GM21360 (cell line): Measurements from ENCODE around the gene C11orf98.
A peak's percentile ranks its signal among the peaks of the same experiment; 100 is the strongest.
"Not testable (repeated sequence)": the region's sequence is repeated elsewhere in the genome, so short reads cannot be mapped to it uniquely, and the experiment has no call there.

ENCODE experiments used
- ATAC-seq: cut with Tn5 transposase; IDR thresholded peaks from one replicate; pipeline ENCODE4 v1.9.1; 2021; ENCODE audit warnings: mild to moderate bottlenecking, moderate library complexity; ENCODE audit not compliant: unreplicated experiment

C11orf98 gene

DNA sequence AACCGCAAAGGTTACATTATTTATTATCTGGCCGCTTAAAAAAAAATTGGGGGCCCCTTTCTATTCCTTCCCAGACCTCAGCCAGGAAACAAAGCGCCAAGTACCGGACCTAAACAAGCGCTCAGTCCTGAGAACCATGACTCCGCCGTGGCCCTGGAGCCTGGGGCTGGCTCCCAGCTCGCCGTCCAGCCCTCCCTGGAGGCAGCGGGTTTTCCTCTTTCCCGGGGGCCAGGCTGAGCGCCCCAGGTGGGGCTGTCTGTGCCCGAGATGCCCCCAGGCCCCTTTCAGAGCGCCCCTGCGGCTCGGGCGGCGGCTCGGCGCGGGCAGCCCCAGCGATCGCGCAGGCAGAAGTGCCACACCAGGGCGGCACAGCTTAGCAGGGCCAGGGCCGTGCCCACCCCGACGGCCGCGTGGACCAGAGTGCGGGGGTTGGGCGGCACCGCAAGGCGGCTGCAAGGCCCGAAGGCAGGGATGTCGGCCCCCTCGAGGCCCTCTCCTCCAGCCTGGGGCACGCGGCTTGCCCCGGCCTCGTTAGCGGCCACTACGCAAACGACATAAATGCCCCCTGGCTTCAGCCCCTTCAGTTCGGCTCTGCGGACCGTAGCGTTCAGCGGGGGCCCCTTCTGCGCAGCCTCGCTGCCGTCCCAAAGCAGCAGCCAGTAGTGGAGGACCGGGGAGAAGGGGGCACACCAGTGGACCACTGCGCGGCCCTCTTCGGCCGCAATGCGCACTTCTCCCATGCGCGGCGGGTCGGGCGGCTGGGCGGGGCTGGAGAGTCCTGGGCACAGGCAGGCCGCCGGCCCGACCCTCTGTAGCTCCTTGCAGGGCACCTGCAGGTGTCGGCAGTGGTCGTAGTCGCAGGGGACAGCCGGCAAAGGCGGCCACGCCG lies 22.7 kb upstream of the C11orf98 start:
- ATAC-seq, result no peak

DNA sequence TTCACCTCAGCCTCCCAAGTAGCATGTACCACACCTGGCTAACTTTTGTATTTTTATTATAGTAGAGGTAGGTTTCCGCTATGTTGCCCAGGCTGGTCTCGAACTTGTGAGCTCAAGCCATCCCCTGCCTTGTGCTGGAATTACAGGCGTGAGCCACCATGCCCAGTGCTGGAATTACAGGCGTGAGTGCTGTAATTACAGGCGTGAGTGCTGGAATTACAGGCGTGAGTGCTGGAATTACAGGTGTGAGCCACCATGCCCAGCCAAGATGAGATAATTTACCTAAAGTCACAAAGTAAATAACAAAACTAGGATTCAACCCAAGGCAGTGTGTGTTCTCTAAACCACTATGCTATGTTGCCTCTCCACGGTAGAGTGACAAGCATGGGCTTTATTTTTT lies 17.5 kb upstream of the C11orf98 start:
- no peak for ATAC-seq

DNA sequence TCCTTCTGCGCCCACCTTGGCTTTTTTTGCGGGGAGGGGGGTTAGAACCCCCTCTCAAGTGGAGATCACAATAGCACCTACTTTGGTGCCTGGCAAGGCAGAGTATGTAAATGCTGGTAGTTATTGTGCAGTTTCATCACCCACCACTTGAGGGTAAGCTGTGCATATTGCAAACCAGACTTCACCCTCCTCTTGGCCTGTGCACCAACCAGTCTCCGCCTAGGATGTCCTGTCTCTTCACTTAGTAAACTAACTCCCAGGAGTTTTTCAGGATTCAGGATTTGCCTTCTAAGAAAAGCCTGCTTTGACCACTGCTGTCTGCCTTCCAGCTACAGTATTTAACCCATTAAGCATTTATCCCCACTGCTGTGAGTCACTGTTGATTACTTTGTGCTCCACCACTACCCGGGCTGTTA lies 15.8 kb upstream of the C11orf98 start:
- ATAC-seq, result no peak

DNA sequence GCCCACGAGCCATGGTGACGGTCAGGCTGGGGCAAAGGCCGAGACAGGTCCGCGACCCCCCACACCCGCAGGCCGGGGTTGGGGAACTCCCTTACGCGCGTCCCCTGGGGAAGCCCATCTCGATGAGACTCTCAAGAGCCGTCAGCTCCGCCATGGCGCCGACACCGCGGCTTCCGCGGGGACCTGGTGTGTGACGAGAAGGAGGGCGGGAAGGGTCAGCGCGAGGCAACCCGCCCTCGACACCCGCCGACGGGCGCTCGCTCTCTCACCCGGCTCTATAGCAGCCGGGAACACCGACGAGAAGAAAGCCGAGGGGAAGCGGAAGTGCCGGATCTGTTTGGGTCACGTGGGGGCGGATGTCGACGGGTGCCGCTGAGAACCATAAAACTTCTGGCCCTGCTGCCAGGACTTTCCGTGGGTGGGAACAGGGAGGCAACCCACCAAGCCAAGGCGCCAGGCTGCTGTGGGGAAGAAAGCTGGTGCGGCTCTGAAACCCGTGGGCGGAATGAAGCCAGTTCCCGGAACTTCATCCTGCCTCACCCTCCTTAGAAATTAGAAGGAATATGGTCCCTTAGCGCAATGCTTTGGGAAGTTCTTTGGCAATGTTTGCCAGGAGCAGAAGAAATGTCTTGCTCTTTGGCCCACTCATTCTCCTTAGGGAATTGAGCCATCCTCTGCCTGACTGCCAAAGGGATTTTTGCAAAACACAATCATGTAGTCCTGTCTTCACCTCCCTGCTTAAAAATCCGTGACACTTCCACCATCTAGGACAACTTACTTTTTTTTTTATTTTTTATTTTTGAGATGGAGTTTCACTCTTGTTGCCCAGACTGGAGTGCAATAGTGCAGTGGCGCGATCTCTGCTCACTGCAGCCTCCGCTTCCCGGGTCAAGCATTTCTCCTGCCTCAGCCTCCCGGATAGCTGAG lies 14.0 kb upstream of the C11orf98 start, which contains the start of gene UBXN1:
TSS of gene UBXN1 (minus strand) at position 304 of the 927 bp plus-strand sequence. CDS start at position 154, 150 bp downstream.
- ATAC-seq, result peak; percentile 65

DNA sequence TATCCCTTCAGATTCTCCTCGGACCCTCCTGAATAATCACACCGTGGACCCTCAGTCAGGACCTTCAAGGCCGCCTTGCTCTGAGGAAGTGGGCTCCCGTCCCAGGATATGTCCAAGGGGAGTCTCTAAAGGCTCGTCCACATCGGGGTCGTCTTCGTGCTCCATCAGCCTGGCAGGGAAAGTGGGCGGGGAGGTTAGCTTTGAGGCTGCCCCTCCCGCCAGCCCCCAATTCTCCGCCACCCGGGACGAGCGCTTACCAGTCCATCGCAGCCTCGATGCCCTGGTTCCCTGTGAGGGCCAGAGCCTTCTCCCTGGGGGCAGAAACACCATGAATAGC lies 13.4 kb upstream of the C11orf98 start:
- ATAC-seq, result no peak

DNA sequence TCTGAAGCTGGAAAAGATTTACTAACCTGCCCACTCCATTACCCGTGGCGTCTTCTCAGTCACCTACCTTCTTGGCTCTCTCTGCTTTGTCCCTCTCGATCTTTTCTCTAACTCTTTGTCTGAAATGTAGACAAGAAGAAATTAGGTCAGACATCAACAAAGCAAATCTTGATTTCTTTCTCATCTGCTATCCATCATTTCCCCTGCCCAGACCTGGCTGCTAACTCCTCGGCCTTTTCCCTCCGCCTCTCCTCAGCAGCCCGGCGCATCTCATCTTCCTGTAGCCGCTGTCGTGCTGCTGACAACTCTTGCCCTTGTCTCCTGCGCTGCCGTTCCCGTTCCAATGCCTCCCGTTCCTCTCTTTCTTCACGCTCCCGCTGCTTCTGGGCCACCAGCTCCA lies 12.7 kb upstream of the C11orf98 start:
- ATAC-seq, result no peak

DNA sequence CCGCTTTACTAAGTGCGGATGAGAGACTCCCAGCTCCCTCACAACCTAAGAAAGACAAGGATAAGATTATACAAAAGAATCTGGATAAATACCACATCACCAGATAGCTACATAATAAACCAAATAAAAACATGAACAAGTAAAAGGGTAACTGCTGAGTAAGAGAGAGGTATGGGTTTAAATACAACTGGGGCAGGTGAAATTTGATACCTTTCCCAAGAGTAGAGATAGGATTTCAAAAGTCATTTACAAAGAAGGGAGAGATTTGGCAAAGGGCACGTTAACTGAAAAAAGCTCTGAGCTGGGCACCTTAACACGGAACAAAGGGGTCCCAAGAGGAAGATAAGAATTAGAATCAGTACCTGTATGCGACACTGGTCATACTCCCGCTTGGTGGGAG lies 12.1 kb upstream of the C11orf98 start:
- no peak for ATAC-seq

DNA sequence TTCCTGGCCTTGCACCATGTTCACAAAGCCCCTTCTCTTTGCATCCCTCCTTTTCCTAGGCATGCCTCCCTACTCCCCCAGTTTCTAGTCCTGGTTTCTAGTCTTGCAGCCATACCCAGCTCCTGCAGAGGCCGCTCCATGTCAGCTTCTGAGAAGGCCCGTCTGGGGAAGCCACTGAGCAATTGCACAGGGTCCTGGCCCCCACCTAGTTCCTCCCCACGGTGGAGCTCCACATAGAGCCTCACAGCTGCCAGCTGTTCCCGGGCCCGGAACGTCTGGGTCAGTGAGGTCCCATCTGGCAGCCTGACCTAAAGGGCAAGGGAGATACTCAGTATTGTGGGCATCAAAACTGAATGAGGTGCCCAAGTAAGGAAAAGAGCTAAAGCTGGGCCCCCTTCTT lies 11.7 kb upstream of the C11orf98 start:
- no peak for ATAC-seq

DNA sequence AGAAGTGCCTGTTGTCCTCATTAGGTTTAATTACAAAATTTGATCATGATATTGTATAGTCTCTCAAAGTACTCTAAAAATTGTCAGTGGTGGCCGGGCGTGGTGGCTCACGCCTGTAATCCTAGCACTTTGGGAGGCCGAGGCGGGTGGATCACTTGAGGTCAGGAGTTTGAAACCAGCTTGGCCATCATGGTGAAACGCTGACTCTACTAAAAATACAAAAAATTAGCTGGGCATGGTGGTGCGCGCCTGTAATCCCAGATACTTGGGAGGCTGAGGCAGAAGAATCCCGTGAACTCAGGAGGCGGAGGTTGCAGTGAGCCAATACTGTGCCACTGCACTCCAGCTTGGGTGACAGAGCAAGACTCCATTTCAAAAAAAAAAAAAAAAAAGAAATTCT lies 10.4 kb upstream of the C11orf98 start:
- not testable (repeated sequence) for ATAC-seq

DNA sequence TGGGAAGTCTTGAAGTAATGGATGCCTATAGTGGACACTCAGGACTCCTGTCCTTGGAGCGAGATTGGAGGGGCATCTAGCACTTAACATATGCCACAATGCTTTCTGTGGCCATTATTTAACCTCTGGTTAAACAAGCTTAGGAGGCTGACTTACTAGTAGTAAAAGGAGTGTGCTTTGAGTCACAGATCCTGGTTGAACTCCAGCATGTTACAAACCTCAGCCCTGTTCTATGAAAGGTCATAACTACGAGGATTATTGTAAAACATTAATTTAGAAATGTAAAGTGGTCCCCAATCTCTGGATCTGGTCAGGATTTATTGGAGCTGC lies 8.2 kb upstream of the C11orf98 start:
- ATAC-seq, result no peak

DNA sequence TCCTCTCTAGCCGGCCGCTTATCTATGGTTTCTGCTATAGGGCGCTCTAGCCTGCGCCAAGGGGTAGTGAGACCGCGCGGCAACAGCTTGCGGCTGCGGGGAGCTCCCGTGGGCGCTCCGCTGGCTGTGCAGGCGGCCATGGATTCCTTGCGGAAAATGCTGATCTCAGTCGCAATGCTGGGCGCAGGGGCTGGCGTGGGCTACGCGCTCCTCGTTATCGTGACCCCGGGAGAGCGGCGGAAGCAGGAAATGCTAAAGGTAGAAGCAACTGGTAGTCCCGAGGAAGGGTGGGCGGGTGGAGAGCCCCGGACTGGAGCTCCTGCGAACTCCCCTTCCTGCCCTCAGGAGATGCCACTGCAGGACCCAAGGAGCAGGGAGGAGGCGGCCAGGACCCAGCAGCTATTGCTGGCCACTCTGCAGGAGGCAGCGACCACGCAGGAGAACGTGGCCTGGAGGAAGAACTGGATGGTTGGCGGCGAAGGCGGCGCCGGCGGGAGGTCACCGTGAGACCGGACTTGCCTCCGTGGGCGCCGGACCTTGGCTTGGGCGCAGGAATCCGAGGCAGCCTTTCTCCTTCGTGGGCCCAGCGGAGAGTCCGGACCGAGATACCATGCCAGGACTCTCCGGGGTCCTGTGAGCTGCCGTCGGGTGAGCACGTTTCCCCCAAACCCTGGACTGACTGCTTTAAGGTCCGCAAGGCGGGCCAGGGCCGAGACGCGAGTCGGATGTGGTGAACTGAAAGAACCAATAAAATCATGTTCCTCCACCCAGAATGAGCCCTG lies 6.8 kb upstream of the C11orf98 start, which contains the start of the genes LBHD1 and UQCC3:
TSS of gene LBHD1 (minus strand) at position 660 of the 782 bp plus-strand sequence. CDS start 2,236 bp downstream, outside the sequence.
TSS of gene UQCC3 (plus strand) at position 66 of the 782 bp plus-strand sequence. CDS start at position 139, 73 bp downstream.
- peak; percentile 52 for ATAC-seq

DNA sequence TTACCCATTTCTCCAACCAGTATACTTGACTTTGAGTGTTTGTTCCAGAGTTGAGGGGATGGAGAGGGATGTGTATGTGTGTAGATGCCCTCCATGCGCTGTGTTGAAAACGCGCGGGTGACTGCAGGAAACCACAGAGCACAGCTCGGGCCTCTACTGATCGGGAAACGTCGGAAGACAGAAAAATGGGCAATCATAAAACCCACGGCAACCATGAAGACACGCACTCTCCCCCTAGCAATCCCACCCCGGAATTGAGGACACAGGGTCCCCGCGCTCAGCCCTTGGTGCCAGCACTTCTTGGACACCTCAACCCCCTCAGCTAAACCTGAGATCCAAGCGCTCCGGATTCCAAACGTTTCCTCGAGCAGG lies 6.2 kb upstream of the C11orf98 start:
- ATAC-seq, result no peak

DNA sequence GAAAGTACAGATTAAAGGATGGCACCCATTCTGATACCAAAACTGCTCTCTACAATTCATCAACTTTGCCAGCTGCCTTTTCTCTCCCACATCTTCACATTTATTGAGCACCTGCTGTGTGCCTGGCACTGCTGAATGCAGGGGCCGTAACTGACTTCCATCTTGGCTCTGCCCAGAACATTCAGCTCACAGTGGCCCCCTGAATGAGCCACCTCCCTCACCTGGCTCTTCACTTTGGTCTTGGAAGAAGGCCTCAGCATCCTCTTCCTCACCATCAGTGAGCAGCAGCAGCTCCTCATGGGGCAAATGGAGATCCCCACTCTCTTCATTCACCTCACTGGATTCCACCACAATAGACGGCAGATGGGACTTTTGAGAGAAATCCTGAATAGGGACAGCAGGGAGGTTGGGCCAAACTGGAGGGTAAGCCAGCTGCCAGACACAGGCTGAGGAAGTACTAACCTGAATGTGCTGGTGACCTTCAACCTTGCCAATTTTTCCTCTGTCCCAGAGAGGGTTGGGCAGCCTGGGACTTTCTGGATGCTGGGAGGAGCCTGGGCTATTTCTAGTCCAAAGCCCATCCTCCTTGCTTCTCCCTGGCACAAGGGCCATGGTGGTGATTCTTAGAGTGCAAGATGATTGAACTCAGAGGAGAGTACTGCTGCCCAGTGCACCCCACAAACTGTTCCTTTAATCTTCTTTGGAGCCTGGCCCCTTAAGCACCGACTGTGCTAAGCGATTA lies 4.6 kb upstream of the C11orf98 start:
- no peak for ATAC-seq

DNA sequence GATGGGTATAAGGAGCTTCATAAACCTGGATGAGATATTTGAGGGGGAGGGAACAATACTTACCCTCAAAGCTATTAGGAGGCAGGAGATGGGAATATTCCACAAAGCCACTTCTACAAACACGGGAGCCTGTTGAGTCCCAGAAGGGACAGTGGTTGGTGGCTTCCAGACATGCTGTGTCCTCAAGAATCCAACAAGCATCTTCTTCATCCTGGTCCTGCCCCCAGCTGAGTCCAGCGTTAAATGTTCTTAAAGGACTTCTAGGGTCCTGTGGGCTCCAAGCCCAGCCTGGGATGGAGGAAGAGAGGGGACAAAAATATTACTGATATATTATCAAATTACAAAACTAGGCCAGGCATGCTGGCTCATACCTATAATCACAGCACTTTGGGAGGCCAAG lies 2.5 kb upstream of the C11orf98 start:
- no peak for ATAC-seq

DNA sequence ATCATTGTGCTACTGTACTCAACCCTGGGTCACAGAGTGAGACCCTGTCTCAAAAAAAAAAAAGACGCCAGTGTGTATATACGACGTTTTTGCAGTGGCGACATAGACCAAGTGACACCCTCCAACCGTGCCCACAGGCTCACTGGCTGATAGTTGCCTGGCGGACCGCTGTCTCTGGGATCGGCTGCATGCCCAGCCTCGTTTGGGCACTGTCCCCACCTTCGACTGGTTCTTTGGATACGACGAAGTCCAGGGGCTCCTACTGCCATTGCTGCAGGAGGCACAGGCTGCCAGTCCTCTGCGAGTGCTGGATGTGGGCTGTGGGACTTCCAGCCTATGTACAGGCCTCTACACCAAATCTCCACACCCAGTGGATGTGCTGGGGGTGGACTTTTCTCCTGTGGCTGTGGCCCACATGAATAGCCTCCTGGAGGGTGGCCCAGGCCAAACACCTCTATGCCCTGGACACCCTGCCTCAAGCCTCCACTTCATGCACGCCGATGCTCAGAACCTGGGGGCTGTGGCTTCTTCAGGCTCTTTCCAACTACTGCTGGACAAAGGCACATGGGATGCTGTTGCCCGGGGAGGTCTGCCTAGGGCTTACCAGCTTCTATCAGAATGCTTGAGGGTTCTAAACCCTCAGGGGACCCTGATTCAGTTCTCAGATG lies 1.4 kb upstream of the C11orf98 start:
- ATAC-seq, result no peak

DNA sequence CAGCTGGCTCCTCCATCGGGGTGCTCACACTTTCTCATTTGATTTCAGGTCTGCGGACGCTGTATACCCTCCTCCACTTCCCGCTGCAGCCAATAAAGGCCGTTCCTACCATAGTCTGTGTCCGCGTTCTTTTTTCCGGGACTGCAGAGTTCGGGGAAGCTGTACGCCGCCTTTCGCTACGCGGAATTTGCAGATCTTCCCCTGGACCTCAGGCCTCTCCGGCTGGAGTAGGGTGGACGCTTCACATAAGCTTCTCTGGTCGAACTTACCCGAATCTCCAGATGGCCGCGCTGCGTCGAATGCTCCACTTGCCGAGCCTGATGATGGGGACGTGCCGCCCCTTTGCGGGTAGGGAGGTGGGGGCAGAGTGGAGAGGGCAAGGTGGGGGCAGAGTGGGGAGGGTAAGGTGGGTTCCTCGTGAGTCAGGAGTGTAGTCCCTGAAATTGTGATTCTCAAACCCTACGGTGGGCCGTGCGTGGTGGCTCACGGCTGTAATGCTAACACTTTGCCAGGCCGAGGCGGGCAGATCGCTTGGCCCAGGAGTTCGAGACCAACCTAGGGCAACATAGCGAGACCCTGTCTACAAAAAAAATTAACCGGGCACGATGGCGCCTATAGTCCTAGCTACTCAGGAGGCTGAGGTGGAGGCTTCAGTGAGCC lies 719 bp upstream of the C11orf98 start:
- peak; percentile 13 for ATAC-seq

DNA sequence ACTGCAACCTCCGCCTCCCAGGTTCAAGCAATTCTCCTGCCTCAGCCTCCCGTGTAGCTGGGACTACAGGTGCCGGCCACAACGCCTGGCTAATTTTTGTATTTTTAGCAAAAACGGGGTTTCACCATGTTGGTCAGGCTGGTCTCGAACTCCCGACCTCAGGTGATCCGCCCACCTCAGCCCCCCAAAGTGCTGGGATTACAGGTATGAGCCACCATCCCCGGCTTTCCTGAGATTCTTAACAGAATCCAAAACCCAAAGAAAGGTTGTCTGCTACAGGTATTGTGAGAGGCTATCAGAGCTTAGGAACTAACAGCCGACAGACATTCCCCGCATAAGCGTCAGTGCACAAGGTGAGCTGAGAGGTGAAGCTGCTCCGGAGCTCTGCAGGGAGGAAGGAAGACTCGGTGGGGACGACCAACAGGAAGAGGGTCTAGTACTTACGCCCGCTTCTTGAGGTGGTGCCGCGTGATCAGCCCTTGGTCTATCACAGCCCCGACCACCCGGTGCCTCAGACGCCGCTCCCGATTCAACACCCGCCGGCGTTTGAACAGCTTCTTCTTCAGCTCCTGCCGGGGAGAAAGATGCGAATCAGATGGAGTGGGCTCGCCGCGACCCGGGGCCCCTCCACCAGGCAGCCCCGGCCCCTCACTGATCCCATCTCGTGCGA lies 470 bp downstream of the C11orf98 start:
- peak; percentile 17 for ATAC-seq

DNA sequence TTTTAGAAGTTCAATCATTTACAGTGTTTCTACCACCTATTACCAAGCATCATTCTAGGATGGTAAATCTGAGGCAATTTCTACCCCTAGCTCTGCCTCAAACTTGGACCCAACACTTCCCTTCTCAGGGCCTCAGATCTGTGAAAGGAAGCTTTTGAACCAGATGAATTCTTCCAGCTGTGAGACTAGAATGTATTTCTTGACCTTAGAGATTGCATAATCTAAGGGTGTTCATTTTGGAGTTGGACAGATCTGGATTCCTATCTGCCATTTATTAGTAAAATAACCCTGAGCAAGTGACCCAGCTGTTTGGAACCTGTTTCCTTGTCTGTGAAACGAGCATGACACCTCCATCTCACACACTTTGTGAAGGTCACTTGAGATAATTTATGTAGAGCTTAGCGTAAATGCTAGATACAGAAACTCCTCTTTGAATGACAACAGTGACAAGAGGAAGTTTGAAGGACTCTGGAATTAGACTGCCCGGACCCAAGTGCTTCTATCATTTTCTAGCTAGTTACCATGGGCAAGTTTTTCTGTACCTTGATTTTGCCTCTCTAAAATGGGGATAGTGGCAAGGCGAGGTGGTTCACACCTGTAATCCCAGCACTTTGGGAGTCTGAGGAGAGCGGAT lies 8.1 kb downstream of the C11orf98 start:
- no peak for ATAC-seq
